Measurements from ENCODE around the gene NPRL2. TPM values are rescaled to one million over a fixed set of nuclear protein-coding genes. Genes with fewer than 3 reads are reported as not detected.

The NPRL2 gene
- total and polyA plus RNA-seq, 2 donors (not counting 3 experiments of a cell fraction or from before 2014, with no cell fraction given) = 13.4 to 30.6 TPM

DNA sequence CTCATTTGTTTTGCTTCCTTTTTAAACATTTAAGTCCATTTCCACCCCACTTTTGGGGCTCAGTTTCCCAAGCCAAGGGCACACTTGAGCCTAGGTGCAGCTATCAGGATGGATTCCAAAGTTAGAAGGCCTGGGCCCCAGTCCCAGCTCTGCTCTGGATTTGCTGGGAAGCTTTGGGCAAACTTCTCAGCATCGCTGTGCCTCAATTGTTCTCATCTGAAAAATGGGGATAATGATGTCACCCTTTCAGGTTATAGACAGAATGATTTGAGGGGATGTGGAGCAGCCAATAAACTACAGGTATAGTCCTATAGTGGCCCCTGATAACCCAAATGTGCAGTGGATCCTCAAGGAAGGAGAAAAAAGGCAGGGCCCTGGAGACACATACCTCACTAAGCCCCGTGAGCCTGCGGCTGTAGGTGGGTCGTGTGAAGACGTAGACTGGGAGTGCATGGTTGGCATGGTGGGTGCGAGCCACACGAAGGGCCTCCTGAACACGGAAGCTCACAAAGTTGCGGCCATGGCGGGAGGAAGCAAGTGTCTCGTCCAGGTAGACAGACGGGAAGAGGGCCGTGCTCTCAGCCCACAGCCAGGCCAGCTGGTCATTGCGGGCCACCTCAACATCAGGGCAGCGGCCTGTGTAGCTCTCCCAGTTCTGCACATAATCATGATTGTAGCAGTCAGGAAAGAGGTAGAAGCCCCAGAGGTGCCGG lies 31.2 kb downstream of the NPRL2 start:
- Histone ChIP-seq H3K27ac (ENCODE audit: insufficient read depth, low read depth, low read length) (no peak overlapping the region), H3K4me2 (ENCODE audit: insufficient read depth, low read length) (peak overlapping the region; percentile 69), H3K27me3 (ENCODE audit: control insufficient read depth in 2 of 2, insufficient read depth in 2 of 2, low read length in 2 of 2) (no peaks in the 10 kb centered on the region), H2AFZ (ENCODE audit: low read depth, low read length) (no peak overlapping the region), H3K36me3 (ENCODE audit: control insufficient read depth in 2 of 2, extremely low read depth in 1 of 2, insufficient read depth in 2 of 2, low read length in 2 of 2) (peaks cover 17 to 46% of the 10 kb centered on the region in 2 experiments), H4K20me1 (replicated peaks; ENCODE audit: control insufficient read depth, extremely low read depth, insufficient read depth, low read length) (no peaks in the 10 kb centered on the region), H3K9ac (replicated peaks; ENCODE audit: extremely low read depth, insufficient read depth, low read length) (no peak overlapping the region), H3K9me3 (replicated peaks; ENCODE audit: control insufficient read depth, insufficient read depth, low read length) (no peaks in the 10 kb centered on the region), H3K9me1 (replicated peaks; ENCODE audit: control insufficient read depth, extremely low read depth, insufficient read depth, low read length) (no peaks in the 10 kb centered on the region), H3K4me3 (replicated peaks in 1 of 3; ENCODE audit: insufficient read depth in 1 of 3, low read depth in 1 of 3, low read length in 3 of 3) (peak overlapping the region in 2 of 3 experiments; percentile 89), H3K79me2 (ENCODE audit: control insufficient read depth, insufficient read depth, low read length) (peaks cover 52% of the 10 kb centered on the region), H3K4me1 (ENCODE audit: control insufficient read depth, extremely low read depth, insufficient read depth, low read length) (peaks cover 62% of the 10 kb centered on the region)
- dilution Hi-C loops (cut with MboI; ENCODE audit: extremely low pct_ligation_motif_present, low sequenced_read_pairs) (no loop called here), intact Hi-C loops (cut with micrococcal nuclease) (no loop called here)
- FAIRE-seq = no peak
- ChIA-PET POLR2A (interaction anchor here (0.6 to 1.2 kb wide), 2 partner anchors 9 to 56 kb away, joined by 3 to 7 read pairs; partner anchors contain the start of gene TUSC2), CTCF (interaction anchor here (1.2 to 1.7 kb wide), 2 partner anchors 9 to 16 kb away, joined by 3 to 4 read pairs; partner anchors contain the start of genes HYAL1 and TUSC2)
- BruUV-seq (replicated peaks) = no TSS peak
- TF ChIP-seq, protein P1, sequence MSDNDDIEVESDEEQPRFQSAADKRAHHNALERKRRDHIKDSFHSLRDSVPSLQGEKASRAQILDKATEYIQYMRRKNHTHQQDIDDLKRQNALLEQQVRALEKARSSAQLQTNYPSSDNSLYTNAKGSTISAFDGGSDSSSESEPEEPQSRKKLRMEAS (IDR thresholded peaks at IDR 0.05; ENCODE audit: insufficient read depth, insufficient read length) = no peak
- no peak for TF ChIP-seq POLR2AphosphoS5 (IDR thresholded peaks at IDR 0.05; ENCODE audit: insufficient read depth, low read depth, low read length)
- TF ChIP-seq EZH2 (IDR thresholded peaks at IDR 0.05; ENCODE audit: borderline replicate concordance, low read depth, low read length, severe bottlenecking) = no peak
- no peak for DNase-seq (ENCODE audit: low read depth, low spot score)

DNA sequence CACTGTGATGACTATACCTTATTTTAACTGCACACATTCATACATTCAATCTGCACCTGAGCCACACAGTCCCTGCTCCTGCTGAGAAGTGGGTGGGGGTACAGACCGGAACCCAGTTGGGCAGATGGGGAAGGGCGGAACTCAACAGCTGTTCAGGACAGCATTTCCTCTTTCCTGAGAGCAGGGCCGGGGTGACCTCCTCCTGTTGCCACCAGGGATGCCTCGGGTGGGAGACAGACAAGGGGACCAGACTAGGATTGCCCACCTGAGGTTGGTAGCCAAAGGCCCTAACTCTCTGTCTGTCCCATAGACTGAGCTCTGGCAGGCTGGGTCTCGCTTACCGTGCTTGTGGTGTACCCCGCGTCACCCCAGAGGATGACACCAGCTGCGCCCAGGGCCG lies 32.0 kb downstream of the NPRL2 start:
- dilution Hi-C loops (cut with MboI; ENCODE audit: extremely low pct_ligation_motif_present, low sequenced_read_pairs) = no loop called here
- H3K36me3 ChIP-seq (ENCODE audit: control insufficient read depth in 2 of 2, extremely low read depth in 1 of 2, insufficient read depth in 2 of 2, low read length in 2 of 2) = peaks cover 17 to 47% of the 10 kb centered on the region in 2 experiments
- ChIA-PET CTCF (interaction anchor here (1.6 to 1.7 kb wide), 2 partner anchors 15 to 19 kb away, joined by 3 to 6 read pairs; partner anchors contain the start of genes HYAL1, HYAL3 and NAA80), POLR2A (interaction anchor here (0.6 to 0.8 kb wide), 2 partner anchors 9 to 56 kb away, joined by 3 to 7 read pairs; partner anchors contain the start of gene TUSC2)
- H3K9ac ChIP-seq (replicated peaks; ENCODE audit: extremely low read depth, insufficient read depth, low read length) = no peak overlapping the region
- FAIRE-seq (peak; percentile 12), DNase-seq (ENCODE audit: low read depth, low spot score) (no peak)
- H3K9me1 ChIP-seq (replicated peaks; ENCODE audit: control insufficient read depth, extremely low read depth, insufficient read depth, low read length) = no peaks in the 10 kb centered on the region
- H3K4me3 ChIP-seq (replicated peaks in 1 of 3; ENCODE audit: insufficient read depth in 1 of 3, low read depth in 1 of 3, low read length in 3 of 3) = peak overlapping the region in 2 of 3 experiments; percentile 11 to 89
- H3K9me3 ChIP-seq (replicated peaks; ENCODE audit: control insufficient read depth, insufficient read depth, low read length) = no peaks in the 10 kb centered on the region
- no peaks in the 10 kb centered on the region for H3K27me3 ChIP-seq (ENCODE audit: control insufficient read depth in 2 of 2, insufficient read depth in 2 of 2, low read length in 2 of 2)
- H3K79me2 ChIP-seq (ENCODE audit: control insufficient read depth, insufficient read depth, low read length) = peaks cover 52% of the 10 kb centered on the region
- no peaks in the 10 kb centered on the region for H4K20me1 ChIP-seq (replicated peaks; ENCODE audit: control insufficient read depth, extremely low read depth, insufficient read depth, low read length)
- no TSS peak for BruUV-seq (replicated peaks)
- H3K4me1 ChIP-seq (ENCODE audit: control insufficient read depth, extremely low read depth, insufficient read depth, low read length) = peaks cover 55% of the 10 kb centered on the region
- no peak overlapping the region for H3K27ac ChIP-seq (ENCODE audit: insufficient read depth, low read depth, low read length)
- intact Hi-C loops (cut with micrococcal nuclease) = no loop called here
- H2AFZ ChIP-seq (ENCODE audit: low read depth, low read length) = no peak overlapping the region
- peak overlapping the region; percentile 69 for H3K4me2 ChIP-seq (ENCODE audit: insufficient read depth, low read length)
- TF ChIP-seq JUN (IDR thresholded peaks at IDR 0.05; ENCODE audit: borderline replicate concordance, insufficient read depth, insufficient read length, low read depth) (no peak), GATA2 (IDR thresholded peaks at IDR 0.05; ENCODE audit: insufficient read depth, insufficient read length, low read depth, low read length) (no peak), EZH2 (IDR thresholded peaks at IDR 0.05; ENCODE audit: borderline replicate concordance, low read depth, low read length, severe bottlenecking) (no peak), POLR2AphosphoS5 (IDR thresholded peaks at IDR 0.05; ENCODE audit: insufficient read depth, low read depth, low read length) (no peak), FOS (IDR thresholded peaks at IDR 0.05; ENCODE audit: borderline replicate concordance, insufficient read depth, low read length) (no peak), POLR2A (IDR thresholded peaks at IDR 0.05; ENCODE audit: low read depth, low read length) (peak; percentile 2), MYC (IDR thresholded peaks at IDR 0.05; ENCODE audit: low read depth, low read length) (no peak)
- TF ChIP-seq, protein P2, sequence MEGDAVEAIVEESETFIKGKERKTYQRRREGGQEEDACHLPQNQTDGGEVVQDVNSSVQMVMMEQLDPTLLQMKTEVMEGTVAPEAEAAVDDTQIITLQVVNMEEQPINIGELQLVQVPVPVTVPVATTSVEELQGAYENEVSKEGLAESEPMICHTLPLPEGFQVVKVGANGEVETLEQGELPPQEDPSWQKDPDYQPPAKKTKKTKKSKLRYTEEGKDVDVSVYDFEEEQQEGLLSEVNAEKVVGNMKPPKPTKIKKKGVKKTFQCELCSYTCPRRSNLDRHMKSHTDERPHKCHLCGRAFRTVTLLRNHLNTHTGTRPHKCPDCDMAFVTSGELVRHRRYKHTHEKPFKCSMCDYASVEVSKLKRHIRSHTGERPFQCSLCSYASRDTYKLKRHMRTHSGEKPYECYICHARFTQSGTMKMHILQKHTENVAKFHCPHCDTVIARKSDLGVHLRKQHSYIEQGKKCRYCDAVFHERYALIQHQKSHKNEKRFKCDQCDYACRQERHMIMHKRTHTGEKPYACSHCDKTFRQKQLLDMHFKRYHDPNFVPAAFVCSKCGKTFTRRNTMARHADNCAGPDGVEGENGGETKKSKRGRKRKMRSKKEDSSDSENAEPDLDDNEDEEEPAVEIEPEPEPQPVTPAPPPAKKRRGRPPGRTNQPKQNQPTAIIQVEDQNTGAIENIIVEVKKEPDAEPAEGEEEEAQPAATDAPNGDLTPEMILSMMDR (IDR thresholded peaks at IDR 0.05; ENCODE audit: extremely low read depth in 1 of 2, insufficient read depth in 1 of 2, low read depth in 1 of 2, low read length in 2 of 2) = no peak
- TF ChIP-seq, protein P1 (IDR thresholded peaks at IDR 0.05; ENCODE audit: insufficient read depth, insufficient read length) = no peak
